GM12864 (cell line): ENCODE results near the gene NOC3L.

Experiments
- DNase-seq: peaks from one replicate; pipeline ENCODE4 v3.0.0-alpha.2; 2011; ENCODE audit warnings: low read depth
- H3K4me3 ChIP-seq: 2 replicates; pipeline ENCODE4 v1.5.1; 2011; ENCODE audit warnings: mild to moderate bottlenecking, low read depth, low read length, control low read depth
- TF ChIP-seq, protein P1 (sequence below): IDR thresholded peaks from 2 replicates; pipeline ENCODE4 v1.5.1; 2011; ENCODE audit warnings: low read depth, mild to moderate bottlenecking, moderate library complexity, low read length, control low read depth, inconsistent platforms; ENCODE audit errors: missing control alignments

NOC3L gene

DNA sequence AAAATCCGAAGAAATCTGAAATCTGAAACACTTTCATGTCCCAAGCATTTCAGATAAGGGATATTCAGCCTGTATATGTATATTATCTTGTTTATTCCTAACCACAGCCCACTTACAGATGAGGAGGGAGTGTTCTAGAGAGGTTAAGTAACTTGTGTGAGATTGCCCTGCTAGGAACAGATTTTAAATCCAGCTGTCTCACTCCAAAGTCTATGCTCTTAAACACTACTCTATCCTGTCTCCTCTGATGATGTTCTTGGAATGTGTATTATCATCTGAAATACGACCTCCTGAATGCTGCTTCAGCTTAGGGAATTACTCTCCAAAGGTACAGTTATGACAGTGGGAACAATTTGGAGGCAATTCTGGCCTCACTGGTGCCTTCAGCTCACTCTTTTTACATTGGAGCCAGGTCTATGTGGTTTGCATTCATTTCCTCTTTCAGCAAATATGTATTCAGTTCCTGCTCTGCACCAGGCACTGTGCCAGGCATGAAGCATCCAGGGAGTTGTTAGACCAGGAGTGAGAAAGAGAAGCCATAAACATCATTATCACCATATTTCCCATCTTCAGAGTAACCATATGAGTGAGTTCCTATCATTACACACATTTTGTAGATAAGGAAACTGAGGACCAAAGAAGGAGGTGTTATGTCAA is 70.2 kb downstream of the NOC3L start:
- no peak overlapping the region for H3K4me3 ChIP-seq
- DNase-seq: no peak
- TF ChIP-seq, protein P1, sequence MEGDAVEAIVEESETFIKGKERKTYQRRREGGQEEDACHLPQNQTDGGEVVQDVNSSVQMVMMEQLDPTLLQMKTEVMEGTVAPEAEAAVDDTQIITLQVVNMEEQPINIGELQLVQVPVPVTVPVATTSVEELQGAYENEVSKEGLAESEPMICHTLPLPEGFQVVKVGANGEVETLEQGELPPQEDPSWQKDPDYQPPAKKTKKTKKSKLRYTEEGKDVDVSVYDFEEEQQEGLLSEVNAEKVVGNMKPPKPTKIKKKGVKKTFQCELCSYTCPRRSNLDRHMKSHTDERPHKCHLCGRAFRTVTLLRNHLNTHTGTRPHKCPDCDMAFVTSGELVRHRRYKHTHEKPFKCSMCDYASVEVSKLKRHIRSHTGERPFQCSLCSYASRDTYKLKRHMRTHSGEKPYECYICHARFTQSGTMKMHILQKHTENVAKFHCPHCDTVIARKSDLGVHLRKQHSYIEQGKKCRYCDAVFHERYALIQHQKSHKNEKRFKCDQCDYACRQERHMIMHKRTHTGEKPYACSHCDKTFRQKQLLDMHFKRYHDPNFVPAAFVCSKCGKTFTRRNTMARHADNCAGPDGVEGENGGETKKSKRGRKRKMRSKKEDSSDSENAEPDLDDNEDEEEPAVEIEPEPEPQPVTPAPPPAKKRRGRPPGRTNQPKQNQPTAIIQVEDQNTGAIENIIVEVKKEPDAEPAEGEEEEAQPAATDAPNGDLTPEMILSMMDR: no peak

DNA sequence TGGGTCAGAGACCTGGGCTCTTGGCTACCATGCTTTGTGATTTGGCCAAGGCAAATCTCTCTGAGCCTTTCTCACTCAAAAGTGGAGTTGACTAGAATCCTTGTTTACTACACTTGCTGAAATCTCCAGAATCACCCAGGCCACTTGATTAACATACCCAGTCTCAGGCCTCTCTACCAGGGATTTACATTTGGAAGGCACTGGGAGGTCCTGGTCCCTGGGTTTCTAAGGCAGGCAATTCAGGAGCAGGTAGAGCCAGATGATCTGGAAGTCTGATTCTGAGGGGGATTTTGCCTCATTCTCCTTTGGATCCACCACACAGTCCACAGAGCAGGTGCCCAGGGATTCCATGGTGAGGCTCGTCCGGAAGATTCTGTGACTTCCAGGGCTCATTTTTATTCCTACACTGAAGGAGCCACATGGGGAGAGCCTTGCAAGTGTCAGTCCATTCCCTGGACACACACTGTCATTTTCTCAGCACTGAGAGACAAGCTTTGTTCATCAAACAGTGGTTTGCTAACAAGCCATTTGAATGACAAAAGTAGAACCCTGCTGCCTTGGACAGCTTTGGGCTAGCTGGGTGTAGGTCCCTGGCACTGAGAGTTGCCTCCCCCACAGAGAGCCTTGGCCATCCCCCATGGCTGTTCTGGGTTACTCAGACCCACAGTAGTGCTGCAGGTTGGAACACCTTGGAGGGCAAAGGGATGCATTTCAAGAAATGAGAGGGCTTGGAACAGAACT is 74.2 kb downstream of the NOC3L start:
- H3K4me3 ChIP-seq: no peak overlapping the region
- TF ChIP-seq, protein P1: no peak
- DNase-seq: no peak

- no peak for DNase-seq
- H3K4me3 ChIP-seq: no peak overlapping the region
- TF ChIP-seq, protein P1: no peak
Observed at GRCh38 chr10:94287336-94287735, 75.4 kb downstream of the NOC3L start.

DNA sequence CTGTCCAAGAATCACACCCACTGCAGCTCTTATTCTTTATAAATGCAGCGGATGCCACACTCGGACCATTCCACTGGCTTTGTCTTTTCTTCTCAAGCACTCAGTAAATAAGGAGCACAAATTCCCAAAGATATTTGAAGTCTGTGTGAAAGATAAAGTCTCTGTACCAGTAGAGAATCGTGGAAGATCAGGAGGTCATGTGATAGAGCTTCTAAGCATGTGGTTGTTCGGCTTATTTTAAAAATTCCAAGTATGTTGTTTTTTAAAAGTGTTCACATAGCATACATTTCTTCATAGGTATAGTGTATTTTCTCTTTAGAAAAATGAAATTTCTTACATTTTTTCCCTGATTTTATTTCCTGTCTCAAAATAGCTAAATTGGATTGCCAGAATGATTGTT is 75.8 kb downstream of the NOC3L start:
- H3K4me3 ChIP-seq: no peak overlapping the region
- TF ChIP-seq, protein P1: no peak
- DNase-seq: no peak

DNA sequence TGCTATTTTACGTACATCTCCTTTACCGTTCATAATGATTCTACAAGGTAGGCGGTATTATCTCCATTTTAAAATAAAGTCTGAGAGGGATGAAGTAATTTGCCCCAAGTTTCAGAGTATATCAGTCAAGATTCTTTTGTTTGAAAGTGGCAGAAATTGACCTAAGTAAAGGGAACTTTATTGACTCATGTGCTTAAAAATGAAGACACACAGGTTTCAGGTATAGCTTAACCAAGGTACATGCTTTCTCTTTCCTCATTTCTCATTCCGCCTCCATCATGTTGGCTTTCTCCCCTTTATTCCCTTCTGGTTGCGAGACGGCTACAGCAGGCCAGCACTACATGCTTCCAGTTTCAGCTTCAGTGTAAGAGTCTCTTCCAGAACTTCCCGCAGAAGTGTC is 77.5 kb downstream of the NOC3L start:
- no peak overlapping the region for H3K4me3 ChIP-seq
- TF ChIP-seq, protein P1: no peak
- no peak for DNase-seq
